ENCODE data around the gene CYP26B1. TPM values are rescaled to one million over a fixed set of nuclear protein-coding genes. Genes with fewer than 3 reads are reported as not detected.

CYP26B1 gene
- total and polyA plus RNA-seq, 4 donors, result 1.1 to 4.7 (median 2.4) TPM

GRCh38 chr2:72138921-72139381, 8.7 kb downstream of the CYP26B1 start:
- Histone ChIP-seq H3K27ac (ENCODE audit: low read depth in 1 of 2, low read length in 1 of 2) (no peak overlapping the region), H3K4me3 (no peak overlapping the region), H3K4me1 (ENCODE audit: control insufficient read depth in 5 of 5, insufficient read depth in 5 of 5, low read length in 5 of 5) (peaks cover 0 to 23% (median 6%) of the 10 kb centered on the region in 5 donors), H3K9me3 (ENCODE audit: control insufficient read depth in 4 of 4, insufficient read depth in 3 of 4, low read length in 3 of 4) (no peaks in the 10 kb centered on the region), H3K9ac (ENCODE audit: insufficient read depth in 1 of 2, low read length in 2 of 2) (no peak overlapping the region), H3K36me3 (ENCODE audit: control insufficient read depth in 4 of 4, insufficient read depth in 4 of 4, low read length in 4 of 4) (no peaks in the 10 kb centered on the region), H3K27me3 (ENCODE audit: control insufficient read depth in 3 of 3, insufficient read depth in 3 of 3, low read length in 2 of 3) (peaks cover 0 to 8% (median 3%) of the 10 kb centered on the region in 3 donors)
- ATAC-seq (ENCODE audit: insufficient read depth, low FRiP score), result no peak
- no peak for DNase-seq
- 83 to 84% methylated on average over 14 of the region's 14 CpGs for WGBS, 2 donors
- TF ChIP-seq CTCF (IDR thresholded peaks at IDR 0.05; ENCODE audit: control extremely low read depth, extremely low read depth), result no peak

DNA sequence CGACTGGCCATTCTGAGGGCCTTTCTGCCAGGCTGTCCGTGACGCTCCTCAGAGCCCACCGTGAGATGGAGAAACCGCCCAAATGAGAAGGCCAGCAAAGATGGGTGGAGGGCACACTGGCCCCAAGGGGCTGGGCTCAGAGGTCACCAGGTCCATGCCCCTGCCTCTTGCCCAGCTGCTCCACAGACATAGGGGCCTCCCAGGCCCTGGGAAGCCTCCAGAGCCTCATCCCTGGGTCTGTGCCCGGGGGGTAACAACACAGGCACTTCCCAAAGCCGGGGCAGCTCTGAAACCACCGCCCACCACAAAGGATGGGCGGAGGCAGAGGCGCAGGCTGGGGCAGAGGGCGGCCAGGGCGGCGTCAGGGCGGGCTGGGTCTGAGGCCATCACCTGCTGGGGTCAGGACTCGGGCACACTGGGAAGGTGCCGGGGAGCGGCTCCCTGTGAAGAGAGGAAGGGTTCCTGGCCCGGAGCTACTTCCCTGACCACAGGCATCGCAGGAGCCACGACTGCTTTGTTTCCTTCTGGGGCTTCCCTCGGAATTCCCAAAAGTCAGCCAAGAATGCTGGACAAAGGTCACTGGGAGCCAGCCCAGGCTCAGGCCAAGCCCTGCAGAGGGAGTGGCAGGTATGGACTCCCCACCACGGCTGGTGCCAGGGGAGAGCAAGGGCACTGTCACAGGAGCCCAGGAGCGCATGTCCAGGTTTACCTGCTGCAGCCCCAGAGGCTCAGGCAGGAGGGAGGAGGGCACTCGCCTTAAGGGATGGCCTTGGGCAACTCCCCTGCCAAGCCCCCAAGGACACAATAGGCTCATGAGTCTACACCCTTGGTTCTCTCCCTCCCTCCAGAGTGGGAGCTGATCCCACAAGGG, 9.4 kb downstream of the CYP26B1 start:
- no peak for TF ChIP-seq CTCF (IDR thresholded peaks at IDR 0.05; ENCODE audit: control extremely low read depth, extremely low read depth)
- ATAC-seq (ENCODE audit: insufficient read depth, low FRiP score) (no peak), DNase-seq (no peak)
- H3K4me1 ChIP-seq (ENCODE audit: control insufficient read depth in 5 of 5, insufficient read depth in 5 of 5, low read length in 5 of 5), result peaks cover 0 to 16% (median 0%) of the 10 kb centered on the region in 5 donors
- H3K4me3 ChIP-seq, result no peak overlapping the region
- peaks cover 0 to under 1% (median 0%) of the 10 kb centered on the region in 3 donors for H3K27me3 ChIP-seq (ENCODE audit: control insufficient read depth in 3 of 3, insufficient read depth in 3 of 3, low read length in 2 of 3)
- H3K9me3 ChIP-seq (ENCODE audit: control insufficient read depth in 4 of 4, insufficient read depth in 3 of 4, low read length in 3 of 4), result no peaks in the 10 kb centered on the region
- no peak overlapping the region for H3K9ac ChIP-seq (ENCODE audit: insufficient read depth in 1 of 2, low read length in 2 of 2)
- no peak overlapping the region for H3K27ac ChIP-seq (ENCODE audit: low read depth in 1 of 2, low read length in 1 of 2)
- 78 to 81% methylated on average over 24 of the region's 24 CpGs for WGBS, 2 donors
- no peaks in the 10 kb centered on the region for H3K36me3 ChIP-seq (ENCODE audit: control insufficient read depth in 4 of 4, insufficient read depth in 4 of 4, low read length in 4 of 4)

DNA sequence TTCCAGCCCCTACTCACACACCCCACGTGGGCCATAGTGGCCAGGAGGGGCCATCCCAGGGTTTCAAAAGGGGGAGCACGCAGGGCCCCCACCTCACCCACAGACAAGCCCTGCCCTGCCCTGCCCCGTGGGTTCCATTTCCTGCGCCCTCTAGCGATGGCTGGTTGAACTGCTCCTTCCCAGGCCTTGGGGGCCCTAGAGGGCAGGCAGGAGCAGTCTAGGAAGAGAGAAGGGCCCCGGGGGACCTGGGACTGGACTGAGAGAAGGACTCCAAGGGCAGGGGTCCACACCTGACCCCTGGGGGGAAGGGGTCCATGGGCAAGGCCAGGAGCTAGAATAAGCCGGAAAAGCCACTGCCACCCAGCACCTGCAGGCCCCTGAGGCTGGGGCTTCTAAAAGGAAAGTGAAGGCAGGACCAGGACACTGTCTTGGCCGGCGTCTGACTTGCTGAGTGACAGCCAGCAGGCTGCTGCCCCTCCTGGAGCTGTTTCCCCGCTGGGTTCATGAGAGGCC, 10.1 kb downstream of the CYP26B1 start:
- no peak for ATAC-seq (ENCODE audit: insufficient read depth, low FRiP score)

More for the DNA sequence above, 10.1 kb downstream of the CYP26B1 start:
- Histone ChIP-seq H3K27ac (ENCODE audit: low read depth in 1 of 2, low read length in 1 of 2) (no peak overlapping the region), H3K4me3 (no peak overlapping the region), H3K9me3 (ENCODE audit: control insufficient read depth in 4 of 4, insufficient read depth in 3 of 4, low read length in 3 of 4) (peaks cover 0 to 3% (median 0%) of the 10 kb centered on the region in 4 donors), H3K4me1 (ENCODE audit: control insufficient read depth in 5 of 5, insufficient read depth in 5 of 5, low read length in 5 of 5) (peaks cover 0 to 11% (median 0%) of the 10 kb centered on the region in 5 donors), H3K36me3 (ENCODE audit: control insufficient read depth in 4 of 4, insufficient read depth in 4 of 4, low read length in 4 of 4) (no peaks in the 10 kb centered on the region), H3K9ac (ENCODE audit: insufficient read depth in 1 of 2, low read length in 2 of 2) (no peak overlapping the region), H3K27me3 (ENCODE audit: control insufficient read depth in 3 of 3, insufficient read depth in 3 of 3, low read length in 2 of 3) (no peaks in the 10 kb centered on the region)
- peak; percentile 70 for TF ChIP-seq CTCF (IDR thresholded peaks at IDR 0.05; ENCODE audit: control extremely low read depth, extremely low read depth)
- WGBS, 2 donors, result 16 to 24% methylated on average over 10 of the region's 10 CpGs
- DNase-seq, result peak in 2 of 3 donors; percentile 40 to 49
